Astrocyte of the cerebellum (primary cell): Measurements from ENCODE around the gene NEMP2.

ENCODE experiments used
- DNase-seq: peaks from one replicate; pipeline ENCODE4 v3.0.0-alpha.2; 2011; ENCODE audit warnings: low read depth
- H3K4me3 ChIP-seq: 2 replicates; pipeline ENCODE4 v1.5.1; 2011; ENCODE audit warnings: mild to moderate bottlenecking, low read depth, low read length, moderate library complexity
- in situ Hi-C: cut with HindIII; loops from 2 replicates; pipeline ENCODE4 v1.10.0; 2017; ENCODE audit warnings: low sequenced_read_pairs
- TF ChIP-seq, protein P1 (sequence below): IDR thresholded peaks from 2 replicates; pipeline ENCODE4 v1.5.1; 2012; ENCODE audit warnings: low read length, low read depth, moderate library complexity, mild to moderate bottlenecking; ENCODE audit errors: missing control alignments

NEMP2 gene

GRCh38 chr2:190490502-190490901 is 44.0 kb downstream of the NEMP2 start:
- H3K4me3 ChIP-seq: no peak overlapping the region
- TF ChIP-seq, protein P1, sequence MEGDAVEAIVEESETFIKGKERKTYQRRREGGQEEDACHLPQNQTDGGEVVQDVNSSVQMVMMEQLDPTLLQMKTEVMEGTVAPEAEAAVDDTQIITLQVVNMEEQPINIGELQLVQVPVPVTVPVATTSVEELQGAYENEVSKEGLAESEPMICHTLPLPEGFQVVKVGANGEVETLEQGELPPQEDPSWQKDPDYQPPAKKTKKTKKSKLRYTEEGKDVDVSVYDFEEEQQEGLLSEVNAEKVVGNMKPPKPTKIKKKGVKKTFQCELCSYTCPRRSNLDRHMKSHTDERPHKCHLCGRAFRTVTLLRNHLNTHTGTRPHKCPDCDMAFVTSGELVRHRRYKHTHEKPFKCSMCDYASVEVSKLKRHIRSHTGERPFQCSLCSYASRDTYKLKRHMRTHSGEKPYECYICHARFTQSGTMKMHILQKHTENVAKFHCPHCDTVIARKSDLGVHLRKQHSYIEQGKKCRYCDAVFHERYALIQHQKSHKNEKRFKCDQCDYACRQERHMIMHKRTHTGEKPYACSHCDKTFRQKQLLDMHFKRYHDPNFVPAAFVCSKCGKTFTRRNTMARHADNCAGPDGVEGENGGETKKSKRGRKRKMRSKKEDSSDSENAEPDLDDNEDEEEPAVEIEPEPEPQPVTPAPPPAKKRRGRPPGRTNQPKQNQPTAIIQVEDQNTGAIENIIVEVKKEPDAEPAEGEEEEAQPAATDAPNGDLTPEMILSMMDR: no peak
- in situ Hi-C loops: no loop called here
- DNase-seq: no peak

DNA sequence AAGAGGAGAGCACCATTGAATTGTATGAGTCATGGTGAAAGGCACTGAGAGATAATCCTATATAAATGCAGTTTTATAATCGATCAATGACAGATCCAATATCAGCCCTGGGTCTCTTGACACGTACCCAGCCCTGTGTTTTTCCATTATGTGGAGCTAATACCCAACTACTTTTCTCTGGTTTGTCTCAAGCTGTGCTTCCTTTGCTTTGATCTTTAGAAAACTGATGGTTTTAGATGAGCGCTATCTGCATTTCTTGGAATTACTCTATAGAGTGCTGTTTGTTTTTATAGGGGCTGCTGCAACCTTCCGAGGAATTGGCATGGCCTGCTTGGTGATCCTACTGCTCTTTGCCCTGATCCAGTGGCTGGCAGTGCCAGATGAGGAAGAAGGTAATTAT is 45.0 kb downstream of the NEMP2 start:
- no peak for DNase-seq
- TF ChIP-seq, protein P1: no peak
- H3K4me3 ChIP-seq: no peak overlapping the region
- in situ Hi-C loops: no loop called here

GRCh38 chr2:190488516-190489233 is 45.8 kb downstream of the NEMP2 start:
- no peak for DNase-seq
- TF ChIP-seq, protein P1: no peak
- in situ Hi-C loops: no loop called here
- no peak overlapping the region for H3K4me3 ChIP-seq

DNA sequence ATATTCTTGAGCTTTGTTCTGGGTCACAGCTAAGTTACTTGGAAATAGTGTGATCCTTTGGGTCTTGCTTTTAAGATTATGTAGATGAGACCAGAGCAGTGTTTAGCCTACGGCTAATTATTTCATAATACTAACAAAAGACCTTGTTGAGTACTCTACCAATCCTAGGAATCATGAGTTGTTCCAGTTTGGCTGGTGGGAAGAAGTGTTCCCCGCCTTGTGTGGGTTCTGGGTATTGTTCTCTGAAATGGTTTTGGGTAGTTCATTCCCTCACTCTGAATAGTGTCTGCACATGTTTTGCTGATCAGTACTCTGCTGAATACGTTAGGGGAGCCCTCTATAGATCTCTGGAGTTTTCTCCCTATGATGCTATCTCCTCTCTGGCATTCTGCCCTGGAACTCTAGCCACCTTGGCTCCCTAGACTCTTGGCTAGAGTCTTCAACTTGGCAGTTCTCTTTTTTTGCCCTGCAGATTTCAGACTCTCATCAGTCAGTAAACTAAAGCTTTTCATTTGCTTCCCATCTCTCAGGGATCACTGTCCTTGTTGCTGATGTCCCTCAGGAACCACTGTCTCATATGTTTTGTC is 48.4 kb downstream of the NEMP2 start:
- TF ChIP-seq, protein P1: no peak
- DNase-seq: no peak
- in situ Hi-C loops: no loop called here
- H3K4me3 ChIP-seq: no peak overlapping the region

- no peak for DNase-seq
- H3K4me3 ChIP-seq: no peak overlapping the region
- in situ Hi-C loops: no loop called here
- TF ChIP-seq, protein P1: no peak
These were observed 52.1 kb downstream of the NEMP2 start for GRCh38 chr2:190482451-190482850.

DNA sequence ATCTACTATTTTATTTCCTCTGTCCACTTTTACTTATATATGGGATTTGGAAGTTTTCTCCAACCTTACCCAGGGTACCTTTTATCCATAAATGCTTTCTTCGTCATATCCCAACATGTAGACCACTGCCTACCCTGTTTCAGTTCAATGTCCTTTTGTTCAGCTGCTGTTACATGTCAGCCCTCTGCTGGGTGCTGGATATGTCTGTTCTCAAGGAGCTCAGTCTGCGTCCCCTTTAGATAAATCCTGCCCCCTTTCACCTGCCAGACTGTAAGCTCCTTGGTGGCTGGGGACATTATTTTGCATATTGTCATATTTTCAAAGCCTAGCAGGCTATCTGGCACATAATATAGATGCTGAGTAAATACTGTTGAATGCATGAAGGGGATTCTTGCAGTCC is 53.2 kb downstream of the NEMP2 start:
- no peak for DNase-seq
- no peak overlapping the region for H3K4me3 ChIP-seq
- TF ChIP-seq, protein P1: no peak
- in situ Hi-C loops: no loop called here
